HG03469 (cell line): ENCODE data around the gene SLC12A4.
"Not testable (repeated sequence)": the region's sequence is repeated elsewhere in the genome, so short reads cannot be mapped to it uniquely, and the experiment has no call there.

Experiments used
- ATAC-seq: cut with Tn5 transposase; IDR thresholded peaks from one replicate; pipeline ENCODE4 v1.9.1; 2021; ENCODE audit warnings: mild to moderate bottlenecking, moderate library complexity, moderate number of reproducible peaks; ENCODE audit not compliant: unreplicated experiment

Gene SLC12A4

DNA sequence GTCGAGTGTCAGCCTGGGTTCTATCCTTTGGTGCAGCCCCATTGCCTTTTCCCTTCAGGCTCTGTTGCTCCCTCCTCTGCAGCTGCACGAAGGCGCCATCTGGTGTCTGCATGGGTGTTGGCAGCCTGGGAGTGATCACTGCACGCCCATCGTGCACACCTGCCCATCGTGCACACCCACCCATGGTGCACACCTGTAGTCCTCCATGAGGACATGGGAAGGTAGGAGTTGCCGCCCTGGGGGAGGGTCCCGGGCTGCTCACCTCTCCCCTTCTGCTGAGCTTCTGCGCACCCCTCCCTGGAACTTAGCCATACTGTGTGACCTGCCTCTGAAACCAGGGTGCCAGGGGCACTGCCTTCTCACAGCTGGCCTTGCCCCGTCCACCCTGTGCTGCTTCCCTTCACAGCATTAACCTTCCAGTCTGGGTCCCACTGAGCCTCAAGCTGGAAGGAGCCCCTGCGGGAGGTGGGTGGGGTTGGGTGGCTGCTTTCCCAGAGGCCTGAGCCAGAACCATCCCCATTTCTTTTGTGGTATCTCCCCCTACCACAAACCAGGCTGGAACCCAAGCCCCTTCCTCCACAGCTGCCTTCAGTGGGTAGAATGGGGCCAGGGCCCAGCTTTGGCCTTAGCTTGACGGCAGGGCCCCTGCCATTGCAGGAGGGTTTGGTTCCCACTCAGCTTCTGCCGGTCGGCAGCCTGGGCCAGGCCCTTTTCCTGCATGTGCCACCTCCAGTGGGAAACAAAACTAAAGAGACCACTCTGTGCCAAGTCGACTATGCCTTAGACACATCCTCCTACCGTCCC lies 39.7 kb downstream of the SLC12A4 start:
- no peak for ATAC-seq

DNA sequence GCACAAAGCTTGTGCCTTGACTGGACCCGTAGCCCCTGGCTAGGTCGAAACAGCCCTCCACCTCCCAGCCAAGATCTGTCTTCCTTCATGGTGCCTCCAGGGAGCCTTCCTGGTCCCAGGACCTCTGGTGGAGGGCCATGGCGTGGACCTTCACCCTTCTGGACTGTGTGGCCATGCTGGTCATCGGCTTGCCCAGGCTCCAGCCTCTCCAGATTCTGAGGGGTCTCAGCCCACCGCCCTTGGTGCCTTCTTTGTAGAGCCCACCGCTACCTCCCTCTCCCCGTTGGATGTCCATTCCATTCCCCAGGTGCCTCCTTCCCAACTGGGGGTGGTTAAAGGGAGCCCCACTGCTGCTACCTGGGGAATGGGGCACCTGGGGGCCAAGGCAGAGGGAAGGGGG lies 40.3 kb downstream of the SLC12A4 start:
- ATAC-seq = no peak

DNA sequence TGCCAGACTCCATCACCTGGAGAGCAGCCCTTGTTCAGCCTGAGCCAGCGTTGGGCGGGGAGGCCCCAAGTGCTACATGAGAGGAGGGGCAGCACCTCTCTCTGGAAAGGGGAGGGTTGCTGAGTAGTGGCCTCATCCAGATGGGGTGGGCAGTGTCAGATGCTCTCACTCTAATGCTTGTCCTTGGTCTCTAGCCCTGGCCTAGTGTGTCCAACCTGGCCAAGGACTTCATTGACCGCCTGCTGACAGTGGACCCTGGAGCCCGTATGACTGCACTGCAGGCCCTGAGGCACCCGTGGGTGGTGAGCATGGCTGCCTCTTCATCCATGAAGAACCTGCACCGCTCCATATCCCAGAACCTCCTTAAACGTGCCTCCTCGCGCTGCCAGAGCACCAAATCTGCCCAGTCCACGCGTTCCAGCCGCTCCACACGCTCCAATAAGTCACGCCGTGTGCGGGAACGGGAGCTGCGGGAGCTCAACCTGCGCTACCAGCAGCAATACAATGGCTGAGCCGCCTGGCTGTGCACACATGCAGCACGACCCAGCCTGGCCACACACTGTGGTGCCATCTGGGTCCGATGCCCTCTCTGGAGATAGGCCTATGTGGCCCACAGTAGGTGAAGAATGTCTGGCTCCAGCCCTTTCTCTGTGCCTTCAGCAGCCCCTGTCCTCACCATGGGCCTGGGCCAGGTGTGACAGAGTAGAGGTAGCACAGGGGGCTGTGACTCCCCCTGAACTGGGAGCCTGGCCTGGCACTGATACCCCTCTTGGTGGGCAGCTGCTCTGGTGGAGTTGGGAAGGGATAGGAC lies 41.1 kb downstream of the SLC12A4 start:
- ATAC-seq = no peak

DNA sequence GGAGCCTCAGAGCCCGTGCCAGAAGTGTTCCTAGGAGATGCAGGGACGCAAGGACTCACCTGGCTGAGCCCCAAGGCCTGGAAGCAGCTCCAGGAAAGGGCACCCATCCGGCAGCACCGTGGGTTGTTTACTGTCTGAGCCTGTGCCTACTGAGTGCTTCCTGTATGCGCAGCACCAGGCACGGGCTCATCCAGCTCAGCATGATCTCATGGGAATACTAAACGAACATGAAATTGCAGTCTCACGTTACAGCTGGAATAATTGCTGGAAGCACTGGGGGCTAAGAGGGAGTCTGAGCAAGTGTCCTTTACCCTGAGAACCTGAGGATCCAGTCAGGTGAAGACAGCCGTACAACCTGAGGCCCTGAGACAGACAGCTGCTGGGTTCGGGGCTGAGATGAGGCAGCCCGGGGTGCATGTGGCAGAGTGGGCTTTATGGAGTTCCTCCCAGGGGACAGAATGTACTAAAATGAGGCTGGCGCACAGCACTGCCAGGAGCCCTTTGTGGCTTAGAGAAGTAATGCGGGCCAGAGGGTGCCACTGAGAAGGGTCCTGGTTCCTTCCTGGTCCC lies 42.2 kb downstream of the SLC12A4 start:
- ATAC-seq = no peak

DNA sequence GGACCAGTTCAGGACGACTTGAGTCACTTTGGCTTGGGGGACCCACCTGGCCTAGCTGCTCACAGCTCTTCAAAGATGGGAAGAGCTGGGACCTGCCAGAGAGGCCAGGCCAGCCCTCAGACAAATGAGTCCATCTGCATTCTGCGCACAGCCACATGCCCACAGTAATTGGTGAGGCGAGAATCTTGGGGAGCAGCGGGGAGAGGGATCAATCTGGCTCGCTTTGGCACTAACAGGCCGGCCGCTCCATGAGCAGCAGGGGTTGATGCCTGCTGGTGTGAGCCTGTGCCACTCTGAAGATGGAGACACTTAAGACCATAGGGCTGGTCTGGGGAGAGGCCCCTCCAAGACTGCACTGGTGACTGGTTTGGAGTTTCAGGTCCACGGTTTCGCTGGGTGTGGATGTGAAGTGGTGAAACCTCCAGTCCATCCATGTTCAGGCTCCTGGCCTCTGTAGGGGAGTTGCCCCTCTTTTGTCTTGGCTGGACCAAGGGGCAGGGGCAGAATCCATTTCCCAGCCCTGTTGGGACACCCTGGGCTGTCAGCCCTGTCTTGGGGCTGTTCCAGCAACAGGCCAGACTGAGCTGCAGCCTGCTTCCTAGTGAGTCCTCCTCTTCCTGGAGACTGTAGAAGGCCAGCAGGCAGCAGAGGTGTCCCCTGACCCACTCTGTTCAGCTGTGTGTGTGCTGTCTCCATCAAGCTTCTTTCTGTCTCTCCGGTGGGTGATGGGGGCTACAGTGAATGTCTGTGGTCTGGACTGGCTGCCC lies 44.1 kb downstream of the SLC12A4 start:
- ATAC-seq = no peak

DNA sequence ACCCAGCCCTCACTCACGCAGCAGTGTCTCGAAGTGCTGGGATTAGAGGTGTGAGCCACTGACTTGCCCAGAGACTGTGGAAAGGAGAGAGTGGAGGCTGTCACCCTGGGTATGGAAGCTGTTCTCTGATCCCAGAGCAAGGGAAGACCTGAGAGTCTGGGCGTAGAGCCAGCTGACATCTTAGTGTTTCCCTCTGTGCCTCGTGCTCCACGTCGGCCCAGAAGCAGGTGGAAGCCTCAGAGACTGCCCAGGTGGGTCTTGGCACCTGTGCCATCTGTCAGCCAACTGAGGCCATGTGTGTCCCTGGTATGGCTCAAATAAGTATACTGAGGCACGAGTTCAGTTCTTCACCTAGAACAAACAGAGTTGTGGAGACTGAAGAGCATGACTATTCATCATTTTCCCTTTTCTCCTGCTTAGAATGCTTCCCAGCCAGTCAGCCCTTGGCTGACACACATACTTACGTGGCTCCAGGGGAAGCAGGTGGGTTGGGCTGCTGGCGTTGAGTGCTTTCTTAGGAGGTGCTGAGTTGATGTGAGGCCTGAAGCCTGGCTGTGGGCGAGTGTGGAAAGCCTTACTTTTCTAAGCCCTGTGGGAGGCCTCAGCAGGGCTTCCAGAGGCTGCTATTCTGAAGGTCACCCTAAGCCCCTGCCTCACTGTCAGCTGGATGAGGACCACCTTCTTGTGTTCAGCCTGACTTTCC lies 44.9 kb downstream of the SLC12A4 start:
- ATAC-seq = no peak

DNA sequence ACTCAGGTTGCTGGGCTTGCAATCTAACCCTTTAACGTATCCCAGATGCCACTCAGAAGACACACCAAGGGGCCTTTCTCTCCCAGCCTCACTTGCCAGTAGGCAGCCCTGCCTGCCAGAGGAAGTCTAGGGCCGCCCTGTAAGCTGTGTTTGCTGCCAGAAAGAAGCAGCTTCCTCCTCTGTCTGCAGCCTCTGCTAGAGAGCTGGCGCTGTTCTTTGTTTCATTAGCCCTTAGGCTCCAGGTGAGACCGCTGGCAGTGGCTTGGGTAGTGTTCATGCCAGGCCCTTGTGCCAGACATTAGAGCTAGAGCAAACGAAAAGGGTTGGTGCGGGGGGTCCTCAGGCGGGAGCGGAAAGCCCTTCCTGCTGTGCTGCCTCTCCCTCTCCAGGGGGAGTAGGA lies 45.7 kb downstream of the SLC12A4 start:
- ATAC-seq = no peak

DNA sequence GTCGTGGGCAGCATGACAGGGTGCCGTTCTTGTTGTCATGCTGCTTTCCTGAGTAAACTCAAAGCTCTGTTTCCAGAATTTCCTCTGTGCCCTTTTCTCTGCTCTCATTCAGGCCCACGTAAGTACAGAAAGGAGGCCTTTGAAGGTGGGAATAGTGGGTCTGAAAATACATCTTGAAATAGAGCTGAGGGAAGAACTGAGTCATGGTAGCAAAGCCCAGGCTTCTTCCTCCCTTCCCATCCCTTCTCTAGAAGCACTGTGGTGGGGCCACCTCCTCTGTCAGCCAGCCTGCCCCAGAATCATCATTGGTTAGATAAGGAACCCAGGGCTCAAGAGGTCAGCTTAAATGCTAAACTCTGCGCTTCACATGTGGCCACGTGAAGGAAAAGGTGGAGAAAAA lies 46.2 kb downstream of the SLC12A4 start:
- no peak for ATAC-seq

DNA sequence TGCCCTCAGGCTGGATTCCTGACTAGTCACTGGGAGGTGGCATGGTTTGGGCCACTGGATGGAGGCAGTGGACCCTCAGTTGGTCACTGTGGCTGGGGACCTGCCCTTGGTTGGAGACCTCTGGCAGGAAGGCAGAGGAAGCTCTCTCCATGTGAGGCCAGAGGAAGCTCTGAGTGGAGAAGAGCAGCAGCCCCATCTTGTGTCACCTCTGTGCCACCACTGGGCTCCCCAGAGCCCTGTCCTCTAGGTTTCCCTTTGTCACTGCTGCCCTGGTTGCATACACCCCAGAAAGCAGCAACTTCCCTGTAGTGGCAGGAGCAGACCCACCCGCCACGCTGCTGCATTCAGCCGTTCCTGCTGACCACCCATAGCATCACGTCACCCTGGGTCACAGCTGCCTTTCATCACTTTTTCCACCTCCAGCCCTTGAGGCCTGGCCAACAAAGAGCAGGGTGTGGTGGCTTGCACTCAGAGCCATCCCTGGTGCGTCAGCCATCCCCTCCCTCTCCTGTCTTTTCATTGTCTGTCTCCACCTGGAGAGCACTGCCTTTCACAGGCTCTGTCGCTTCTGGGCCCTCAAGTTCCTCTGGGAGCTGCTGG lies 48.7 kb downstream of the SLC12A4 start:
- ATAC-seq = no peak

DNA sequence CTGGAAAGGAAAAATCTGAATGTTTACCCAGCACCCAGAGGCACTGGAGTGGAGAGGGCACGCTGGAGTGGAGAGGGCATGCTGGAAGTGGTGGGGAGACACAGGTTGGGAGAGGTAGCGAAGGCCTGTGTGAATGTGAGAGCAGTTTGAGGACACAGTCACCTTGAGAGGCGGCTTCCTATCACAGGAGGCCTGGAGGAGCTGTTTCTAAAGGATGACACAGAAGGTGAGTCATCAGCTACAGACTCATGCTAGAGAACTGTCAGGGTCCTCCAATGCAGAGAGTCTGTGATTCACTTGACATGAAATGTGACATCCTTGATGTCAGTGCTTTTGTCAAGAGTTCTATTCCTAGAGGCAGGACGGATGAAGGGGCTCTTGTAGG lies 50.6 kb downstream of the SLC12A4 start:
- ATAC-seq = no peak

DNA sequence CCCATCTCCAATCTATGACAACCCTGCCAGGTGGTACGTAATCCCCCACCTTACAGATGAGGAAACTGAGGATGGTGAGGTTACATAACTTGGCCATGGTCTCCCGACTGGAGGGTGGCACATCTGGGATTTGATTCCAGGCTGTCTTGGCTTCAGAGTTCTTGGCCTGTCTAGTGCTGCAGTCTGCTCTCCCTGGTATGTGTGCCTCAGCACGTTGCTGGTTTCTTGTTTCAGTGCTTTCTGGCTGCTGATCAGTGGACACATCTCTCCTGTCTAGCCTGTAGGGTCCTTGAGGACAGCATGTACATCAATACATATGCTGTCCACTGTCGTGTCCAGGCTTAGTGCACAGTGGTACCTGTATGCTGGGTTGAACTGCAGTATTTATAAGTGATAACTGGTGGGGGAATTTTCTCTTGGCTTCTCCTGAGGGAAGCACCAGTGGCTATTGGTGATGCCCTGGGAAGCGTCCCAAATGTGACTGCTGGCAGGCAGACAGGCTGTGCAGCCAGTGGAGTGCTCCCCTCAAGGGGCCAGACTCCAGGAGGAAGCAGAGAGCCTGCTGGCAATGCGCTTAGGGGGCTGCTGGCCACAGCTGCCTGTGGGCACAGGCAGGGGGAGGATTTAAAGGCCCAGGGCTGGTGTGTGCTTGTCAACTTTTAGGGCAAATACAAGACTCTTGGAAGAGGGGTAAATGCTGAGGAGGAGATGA lies 51.1 kb downstream of the SLC12A4 start:
- ATAC-seq = no peak

DNA sequence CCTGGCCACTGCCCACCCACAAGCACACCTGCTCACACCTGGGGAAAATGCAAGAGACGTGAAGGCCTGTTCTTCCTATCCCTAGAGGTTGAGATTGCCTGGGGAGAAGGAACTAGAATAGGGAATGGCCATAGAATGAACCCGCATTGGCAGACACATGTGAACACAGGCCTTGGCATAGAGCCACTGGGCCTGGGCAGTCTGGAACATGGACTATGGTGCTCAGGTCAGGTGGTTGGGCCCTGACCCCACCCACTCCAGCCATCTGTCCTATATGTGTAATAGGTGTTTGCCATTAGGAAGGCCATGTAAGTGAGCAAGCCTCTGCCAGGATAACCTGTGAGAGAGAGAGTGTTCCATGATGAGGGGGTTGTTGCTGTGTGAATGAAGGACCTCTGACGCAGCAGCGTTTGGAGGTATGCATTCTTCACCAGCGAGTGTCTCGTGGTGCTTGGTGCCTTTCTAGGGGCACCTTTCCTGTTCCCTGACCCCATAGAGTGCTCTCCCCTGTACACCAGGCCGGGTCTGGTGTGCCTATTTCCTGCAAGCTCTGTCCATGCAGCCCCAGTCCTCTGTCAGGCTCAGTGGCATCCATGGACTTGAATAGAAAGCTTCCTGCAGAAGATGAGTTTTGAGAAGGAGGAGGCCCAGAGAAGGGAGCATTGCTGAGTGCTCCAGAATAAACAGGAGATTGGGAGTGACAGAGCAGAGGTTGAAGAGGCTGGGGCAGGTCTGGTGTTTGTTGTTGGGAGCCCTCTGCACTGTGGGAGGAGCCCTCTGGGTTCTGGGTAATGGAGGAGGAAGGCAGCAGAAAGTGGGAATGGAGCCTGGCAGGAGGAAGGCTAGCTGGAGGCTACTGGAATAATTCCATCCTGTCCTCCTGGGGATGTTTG lies 52.4 kb downstream of the SLC12A4 start:
- no peak for ATAC-seq

DNA sequence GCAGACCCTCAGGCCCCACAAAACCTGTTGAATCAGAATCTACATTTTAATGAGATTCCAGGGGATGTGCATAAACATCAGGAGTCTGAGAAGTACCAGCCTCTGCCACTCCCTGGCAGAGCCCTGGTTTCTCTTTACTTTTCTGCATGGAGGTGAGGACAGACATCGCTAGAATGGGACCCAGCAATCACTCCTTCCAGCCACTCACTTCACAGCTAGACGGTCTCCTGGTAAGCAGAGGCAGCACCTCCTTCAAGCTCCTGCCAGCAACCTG lies 53.0 kb downstream of the SLC12A4 start:
- not testable (repeated sequence) for ATAC-seq

DNA sequence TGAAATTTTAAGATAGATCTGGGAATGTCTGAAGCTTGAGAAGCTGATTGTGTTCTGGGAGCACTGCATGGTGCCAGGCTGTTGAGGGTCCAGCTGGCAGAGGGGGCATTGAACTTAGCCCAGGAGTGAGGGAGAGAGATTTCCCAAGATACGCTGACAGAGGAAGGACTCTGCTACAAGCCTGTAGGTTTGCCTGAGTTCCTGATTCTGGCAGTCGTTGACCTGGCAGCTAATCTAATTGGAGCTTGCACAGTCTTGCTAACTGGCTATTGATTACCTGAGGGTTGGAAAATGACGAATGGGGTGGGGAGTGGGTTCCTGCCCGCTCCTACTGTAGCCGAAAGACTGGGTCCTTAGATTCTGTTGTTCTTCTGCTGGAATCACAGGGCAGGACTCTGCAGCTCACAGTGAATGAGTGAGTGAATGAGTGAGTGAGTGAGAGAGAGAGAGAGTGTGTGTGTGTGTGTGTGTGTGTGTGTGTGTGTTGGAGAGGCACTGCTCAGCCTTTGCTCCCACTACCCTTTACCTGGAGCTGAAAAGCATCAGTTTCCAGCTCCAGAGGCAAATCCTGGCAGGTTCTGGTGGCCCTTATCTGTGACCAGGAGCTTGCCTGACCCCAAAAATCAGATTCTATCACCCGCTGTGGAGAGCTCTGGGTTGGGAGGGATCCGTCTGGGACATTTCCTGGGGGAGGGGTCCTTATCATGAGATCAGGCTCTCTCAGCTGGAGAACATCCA lies 53.5 kb downstream of the SLC12A4 start:
- ATAC-seq = no peak

DNA sequence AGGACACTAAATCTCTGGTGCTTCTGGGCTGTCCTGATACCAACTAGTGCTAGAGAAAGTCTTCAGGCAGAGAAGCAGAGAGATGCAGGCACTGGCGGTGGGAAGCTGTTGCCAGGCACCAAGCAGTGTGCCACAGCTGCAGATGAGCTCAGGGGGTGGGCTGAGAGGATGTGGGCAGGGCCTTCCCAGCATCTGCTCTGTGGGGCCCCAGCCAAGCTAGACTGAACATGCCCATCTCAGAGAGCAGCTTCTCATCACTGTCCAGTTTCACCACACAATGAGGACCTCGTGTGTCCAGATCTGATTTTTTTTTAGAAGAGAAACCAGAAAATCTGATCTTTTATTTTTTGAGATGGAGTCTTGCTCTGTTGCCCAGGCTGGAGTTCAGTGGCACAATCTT lies 58.3 kb downstream of the SLC12A4 start:
- no peak for ATAC-seq

DNA sequence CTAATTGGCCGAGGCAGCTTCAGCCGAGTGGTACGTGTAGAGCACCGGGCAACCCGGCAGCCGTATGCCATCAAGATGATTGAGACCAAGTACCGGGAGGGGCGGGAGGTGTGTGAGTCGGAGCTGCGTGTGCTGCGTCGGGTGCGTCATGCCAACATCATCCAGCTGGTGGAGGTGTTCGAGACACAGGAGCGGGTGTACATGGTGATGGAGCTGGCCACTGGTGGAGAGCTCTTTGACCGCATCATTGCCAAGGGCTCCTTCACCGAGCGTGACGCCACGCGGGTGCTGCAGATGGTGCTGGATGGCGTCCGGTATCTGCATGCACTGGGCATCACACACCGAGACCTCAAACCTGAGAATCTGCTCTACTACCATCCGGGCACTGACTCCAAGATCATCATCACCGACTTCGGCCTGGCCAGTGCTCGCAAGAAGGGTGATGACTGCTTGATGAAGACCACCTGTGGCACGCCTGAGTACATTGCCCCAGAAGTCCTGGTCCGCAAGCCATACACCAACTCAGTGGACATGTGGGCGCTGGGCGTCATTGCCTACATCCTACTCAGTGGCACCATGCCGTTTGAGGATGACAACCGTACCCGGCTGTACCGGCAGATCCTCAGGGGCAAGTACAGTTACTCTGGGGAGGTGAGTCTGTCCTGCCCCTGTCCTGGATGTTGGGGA lies 59.2 kb downstream of the SLC12A4 start:
- no peak for ATAC-seq

DNA sequence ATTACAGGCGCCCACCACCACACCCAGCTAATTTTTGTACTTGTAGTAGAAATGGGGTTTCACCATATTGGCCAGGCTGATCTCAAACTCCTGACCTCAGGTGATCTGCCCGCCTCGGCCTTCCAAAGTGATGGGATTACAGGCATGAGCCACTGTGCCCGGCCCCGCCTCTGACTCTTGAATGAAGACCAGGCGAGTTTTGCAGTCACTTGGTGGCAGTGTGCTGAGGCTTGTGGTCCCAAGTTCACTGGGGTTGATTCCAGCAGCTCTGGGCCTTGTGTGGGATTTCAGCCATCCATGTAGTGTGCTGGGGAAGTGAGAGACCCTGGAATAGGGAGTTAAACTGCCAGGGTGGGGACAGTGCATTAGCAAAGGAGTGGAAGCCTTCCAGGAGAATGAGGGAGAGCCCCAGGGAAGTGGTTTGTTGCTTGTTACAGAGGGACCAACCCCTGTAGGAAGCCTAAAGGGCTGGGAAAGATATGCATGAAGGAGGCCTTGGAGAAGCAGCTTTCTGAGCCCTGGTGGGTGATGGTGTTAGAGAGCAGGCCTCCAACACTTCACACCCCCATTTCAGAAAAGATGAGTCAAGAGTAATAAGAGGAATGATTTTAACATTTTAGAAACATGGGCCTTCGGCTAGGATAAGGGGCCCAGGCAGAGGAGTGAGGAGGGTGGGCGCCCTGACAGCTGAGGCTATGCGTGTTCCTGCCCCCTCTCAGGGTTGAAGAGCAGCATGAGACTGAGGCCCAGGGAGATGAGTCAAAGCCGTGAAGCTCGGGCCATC lies 60.8 kb downstream of the SLC12A4 start:
- ATAC-seq = no peak
